ENCODE results near the gene PARD3.

Gene PARD3

GRCh38 chr10:34792881-34793280 is 22.2 kb downstream of the PARD3 start:
- TF ChIP-seq CTCF (IDR thresholded peaks at IDR 0.05; ENCODE audit: control insufficient read depth, extremely low read depth, insufficient read depth): no peak
- DNase-seq (ENCODE audit: low read depth): no peak
- no peak overlapping the region for H3K4me3 ChIP-seq (ENCODE audit: low read depth, low read length)

- no peak overlapping the region for H3K4me3 ChIP-seq (ENCODE audit: low read depth, low read length)
- TF ChIP-seq CTCF (IDR thresholded peaks at IDR 0.05; ENCODE audit: control insufficient read depth, extremely low read depth, insufficient read depth): no peak
- DNase-seq (ENCODE audit: low read depth): no peak
Measured at GRCh38 chr10:34791947-34792346, 23.1 kb downstream of the PARD3 start.

GRCh38 chr10:34791228-34791627 is 23.9 kb downstream of the PARD3 start:
- TF ChIP-seq CTCF (IDR thresholded peaks at IDR 0.05; ENCODE audit: control insufficient read depth, extremely low read depth, insufficient read depth): no peak
- no peak overlapping the region for H3K4me3 ChIP-seq (ENCODE audit: low read depth, low read length)
- no peak for DNase-seq (ENCODE audit: low read depth)

- TF ChIP-seq CTCF (IDR thresholded peaks at IDR 0.05; ENCODE audit: control insufficient read depth, extremely low read depth, insufficient read depth): no peak
- no peak overlapping the region for H3K4me3 ChIP-seq (ENCODE audit: low read depth, low read length)
- DNase-seq (ENCODE audit: low read depth): no peak
Measured at GRCh38 chr10:34789966-34790506, 25.1 kb downstream of the PARD3 start.

GRCh38 chr10:34786464-34786863 is 28.6 kb downstream of the PARD3 start:
- no peak for TF ChIP-seq CTCF (IDR thresholded peaks at IDR 0.05; ENCODE audit: control insufficient read depth, extremely low read depth, insufficient read depth)
- no peak for DNase-seq (ENCODE audit: low read depth)

GRCh38 chr10:34781711-34782110 is 33.4 kb downstream of the PARD3 start:
- no peak overlapping the region for H3K4me3 ChIP-seq (ENCODE audit: low read depth, low read length)
- DNase-seq (ENCODE audit: low read depth): no peak
- no peak for TF ChIP-seq CTCF (IDR thresholded peaks at IDR 0.05; ENCODE audit: control insufficient read depth, extremely low read depth, insufficient read depth)

More at GRCh38 chr10:34786464-34786863, 28.6 kb downstream of the PARD3 start:
- no peak overlapping the region for H3K4me3 ChIP-seq (ENCODE audit: low read depth, low read length)

- no peak for TF ChIP-seq CTCF (IDR thresholded peaks at IDR 0.05; ENCODE audit: control insufficient read depth, extremely low read depth, insufficient read depth)
- H3K4me3 ChIP-seq (ENCODE audit: low read depth, low read length): no peak overlapping the region
- no peak for DNase-seq (ENCODE audit: low read depth)
Measured at GRCh38 chr10:34780818-34781380, 34.2 kb downstream of the PARD3 start.
